CD4-positive, alpha-beta T cell treated with Interleukin-17A for 4 hours (primary cell): ENCODE measurements around the gene DYRK4.
"Not testable (repeated sequence)": the region's sequence is repeated elsewhere in the genome, so short reads cannot be mapped to it uniquely, and the experiment has no call there.

ENCODE experiments used
- DNase-seq: peaks from one replicate; pipeline ENCODE4 v3.0.0-alpha.2; 2020; ENCODE audit warnings: mixed read lengths

DYRK4 gene

GRCh38 chr12:4562034-4562657, at the start of gene DYRK4:
Gene DYRK4, plus strand, starts transcription at chr12:4562208. Its CDS starts 38 bp downstream, at chr12:4562246.
- no peak for DNase-seq

- no peak for DNase-seq
Measured at GRCh38 chr12:4518106-4518728, 43.8 kb upstream of the DYRK4 start.

- not testable (repeated sequence) for DNase-seq
Measured at GRCh38 chr12:4523443-4523842, 38.6 kb upstream of the DYRK4 start.

GRCh38 chr12:4526923-4527546, 35.0 kb upstream of the DYRK4 start:
- no peak for DNase-seq

- DNase-seq = no peak
Measured at GRCh38 chr12:4530160-4530559, 31.8 kb upstream of the DYRK4 start.

- no peak for DNase-seq
Measured at GRCh38 chr12:4530982-4531586, 30.9 kb upstream of the DYRK4 start.

- no peak for DNase-seq
Measured at GRCh38 chr12:4535092-4535491, 26.9 kb upstream of the DYRK4 start.

- DNase-seq = no peak
Measured at GRCh38 chr12:4535871-4536270, 26.1 kb upstream of the DYRK4 start.

GRCh38 chr12:4538207-4539160, 23.5 kb upstream of the DYRK4 start, which contains the start of gene RAD51AP1:
Gene RAD51AP1, plus strand, starts transcription at chr12:4538890. Its CDS starts 50 bp downstream, at chr12:4538940.
- DNase-seq = peak; percentile 95

- no peak for DNase-seq
Measured at GRCh38 chr12:4539167-4539870, 22.7 kb upstream of the DYRK4 start.

- no peak for DNase-seq
Measured at GRCh38 chr12:4540170-4540569, 21.8 kb upstream of the DYRK4 start.

- no peak for DNase-seq
Measured at GRCh38 chr12:4540638-4541037, 21.4 kb upstream of the DYRK4 start.

- no peak for DNase-seq
Measured at GRCh38 chr12:4545195-4545594, 16.8 kb upstream of the DYRK4 start.

- no peak for DNase-seq
Measured at GRCh38 chr12:4552191-4552590, 9.8 kb upstream of the DYRK4 start.

- DNase-seq = no peak
Measured at GRCh38 chr12:4553943-4554342, 8.1 kb upstream of the DYRK4 start.

GRCh38 chr12:4555804-4556203, 6.2 kb upstream of the DYRK4 start:
- DNase-seq = no peak

GRCh38 chr12:4556735-4557530, 5.1 kb upstream of the DYRK4 start:
- no peak for DNase-seq

- no peak for DNase-seq
Measured at GRCh38 chr12:4557586-4557985, 4.4 kb upstream of the DYRK4 start.

GRCh38 chr12:4558171-4558570, 3.8 kb upstream of the DYRK4 start:
- DNase-seq = no peak

- no peak for DNase-seq
Measured at GRCh38 chr12:4563336-4563735, 1.3 kb downstream of the DYRK4 start.

GRCh38 chr12:4564818-4565217, 2.8 kb downstream of the DYRK4 start:
- DNase-seq = no peak
